ENCODE data around the gene HENMT1.

The HENMT1 gene

DNA sequence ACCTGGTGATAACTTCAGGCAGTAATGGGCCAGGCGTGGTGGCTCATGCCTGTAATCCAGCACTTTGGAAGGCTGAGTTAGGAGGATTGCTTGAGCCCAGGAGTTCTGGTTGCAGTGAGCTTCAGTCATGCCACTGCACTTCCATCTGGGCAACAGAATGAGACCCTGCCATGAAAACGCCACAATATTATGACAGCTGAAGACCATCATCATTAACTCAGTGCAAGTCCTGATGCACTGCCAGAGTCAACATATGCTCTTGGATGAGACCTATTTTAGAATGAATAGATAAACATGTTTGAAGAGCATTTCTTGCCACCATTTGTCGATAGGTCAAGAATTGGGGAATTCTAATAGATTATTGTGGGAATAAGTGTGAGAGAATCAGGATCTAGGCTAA is 26.4 kb downstream of the HENMT1 start:
- POLR2A ChIA-PET (ENCODE audit: low non-redundant PET) = no interaction called here
- H3K27ac ChIP-seq = no peak overlapping the region
- CTCF ChIA-PET = no interaction called here
- no peak for DNase-seq (ENCODE audit: low spot score)
- TF ChIP-seq, protein P1, sequence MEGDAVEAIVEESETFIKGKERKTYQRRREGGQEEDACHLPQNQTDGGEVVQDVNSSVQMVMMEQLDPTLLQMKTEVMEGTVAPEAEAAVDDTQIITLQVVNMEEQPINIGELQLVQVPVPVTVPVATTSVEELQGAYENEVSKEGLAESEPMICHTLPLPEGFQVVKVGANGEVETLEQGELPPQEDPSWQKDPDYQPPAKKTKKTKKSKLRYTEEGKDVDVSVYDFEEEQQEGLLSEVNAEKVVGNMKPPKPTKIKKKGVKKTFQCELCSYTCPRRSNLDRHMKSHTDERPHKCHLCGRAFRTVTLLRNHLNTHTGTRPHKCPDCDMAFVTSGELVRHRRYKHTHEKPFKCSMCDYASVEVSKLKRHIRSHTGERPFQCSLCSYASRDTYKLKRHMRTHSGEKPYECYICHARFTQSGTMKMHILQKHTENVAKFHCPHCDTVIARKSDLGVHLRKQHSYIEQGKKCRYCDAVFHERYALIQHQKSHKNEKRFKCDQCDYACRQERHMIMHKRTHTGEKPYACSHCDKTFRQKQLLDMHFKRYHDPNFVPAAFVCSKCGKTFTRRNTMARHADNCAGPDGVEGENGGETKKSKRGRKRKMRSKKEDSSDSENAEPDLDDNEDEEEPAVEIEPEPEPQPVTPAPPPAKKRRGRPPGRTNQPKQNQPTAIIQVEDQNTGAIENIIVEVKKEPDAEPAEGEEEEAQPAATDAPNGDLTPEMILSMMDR (conservative IDR thresholded peaks at IDR 0.05; ENCODE audit: low read depth) = no peak

GRCh38 chr1:108628665-108629064 is 32.2 kb downstream of the HENMT1 start:
- H3K27ac ChIP-seq = no peak overlapping the region

GRCh38 chr1:108627951-108628350 is 32.9 kb downstream of the HENMT1 start:
- DNase-seq (ENCODE audit: low spot score) = no peak
- CTCF ChIA-PET = no interaction called here
- H3K27ac ChIP-seq = no peak overlapping the region
- TF ChIP-seq, protein P1 (conservative IDR thresholded peaks at IDR 0.05; ENCODE audit: low read depth) = no peak
- POLR2A ChIA-PET (ENCODE audit: low non-redundant PET) = no interaction called here

More at GRCh38 chr1:108628665-108629064, 32.2 kb downstream of the HENMT1 start:
- DNase-seq (ENCODE audit: low spot score) = no peak
- ChIA-PET POLR2A (ENCODE audit: low non-redundant PET) (no interaction called here), CTCF (interaction anchor here (1.0 kb wide), 1 partner anchor 15 kb away, joined by 5 read pairs; no protein-coding TSS in a partner anchor)
- TF ChIP-seq, protein P1 (conservative IDR thresholded peaks at IDR 0.05; ENCODE audit: low read depth) = no peak

GRCh38 chr1:108627256-108627655 is 33.6 kb downstream of the HENMT1 start:
- ChIA-PET CTCF (no interaction called here), POLR2A (ENCODE audit: low non-redundant PET) (no interaction called here)
- TF ChIP-seq, protein P1 (conservative IDR thresholded peaks at IDR 0.05; ENCODE audit: low read depth) = no peak
- H3K27ac ChIP-seq = no peak overlapping the region
- DNase-seq (ENCODE audit: low spot score) = no peak

- POLR2A ChIA-PET (ENCODE audit: low non-redundant PET) = no interaction called here
- TF ChIP-seq, protein P1 (conservative IDR thresholded peaks at IDR 0.05; ENCODE audit: low read depth) = no peak
- CTCF ChIA-PET = interaction anchor here (0.6 kb wide), 1 partner anchor 62 kb away, joined by 4 read pairs; no protein-coding TSS in a partner anchor
- H3K27ac ChIP-seq = no peak overlapping the region
- no peak for DNase-seq (ENCODE audit: low spot score)
These were observed 36.8 kb downstream of the HENMT1 start for GRCh38 chr1:108624069-108624468.

- TF ChIP-seq, protein P1 (conservative IDR thresholded peaks at IDR 0.05; ENCODE audit: low read depth) = no peak
- H3K27ac ChIP-seq = no peak overlapping the region
- CTCF ChIA-PET = no interaction called here
- POLR2A ChIA-PET (ENCODE audit: low non-redundant PET) = no interaction called here
- DNase-seq (ENCODE audit: low spot score) = no peak
These were observed 43.2 kb downstream of the HENMT1 start for GRCh38 chr1:108617724-108618056.

Data from RWPE1 (cell line).